NB4 (cell line): Measurements from ENCODE around the gene ADGRL3.

Source experiments
- DNase-seq: peaks from one replicate; pipeline ENCODE4 v3.0.0; 2010; ENCODE audit warnings: low read depth
- H3K4me3 ChIP-seq: one replicate; pipeline ENCODE4 v1.5.1; 2011; ENCODE audit warnings: mild to moderate bottlenecking, low read depth, low read length, moderate library complexity
- CTCF ChIP-seq: IDR thresholded peaks from one replicate; pipeline ENCODE4 v1.5.1; 2012; ENCODE audit warnings: low read depth, low read length
- MAX ChIP-seq: IDR thresholded peaks from 2 replicates; pipeline ENCODE4 v1.6.1; 2011; ENCODE audit warnings: low read depth, low read length
- MYC ChIP-seq: IDR thresholded peaks from 2 replicates; pipeline ENCODE4 v1.6.1; 2011; ENCODE audit warnings: low read depth, low read length
- POLR2A ChIP-seq: IDR thresholded peaks from 2 replicates; pipeline ENCODE4 v1.6.1; 2011; ENCODE audit warnings: mild to moderate bottlenecking; ENCODE audit not compliant: insufficient read length; ENCODE audit errors: extremely low read depth

ADGRL3 gene

GRCh38 chr4:62030958-62031357 lies 830.8 kb downstream of the ADGRL3 start:
- TF ChIP-seq CTCF (no peak), MAX (no peak), POLR2A (no peak), MYC (no peak)
- no peak overlapping the region for H3K4me3 ChIP-seq
- DNase-seq = no peak

GRCh38 chr4:62037571-62037970 lies 837.4 kb downstream of the ADGRL3 start:
- no peak overlapping the region for H3K4me3 ChIP-seq
- TF ChIP-seq POLR2A (no peak), MYC (no peak)
- DNase-seq = no peak

GRCh38 chr4:62051332-62051731 lies 851.2 kb downstream of the ADGRL3 start:
- no peak for DNase-seq
- H3K4me3 ChIP-seq = no peak overlapping the region
- TF ChIP-seq CTCF = no peak
- TF ChIP-seq MYC = no peak
- TF ChIP-seq MAX = no peak
- TF ChIP-seq POLR2A = no peak

GRCh38 chr4:62053974-62054373 lies 853.8 kb downstream of the ADGRL3 start:
- H3K4me3 ChIP-seq = no peak overlapping the region
- TF ChIP-seq MAX (no peak), MYC (no peak), POLR2A (no peak), CTCF (no peak)
- DNase-seq = no peak

- TF ChIP-seq MYC = no peak
- no peak for TF ChIP-seq MAX
- no peak for TF ChIP-seq CTCF
- TF ChIP-seq POLR2A = no peak
- no peak for DNase-seq
- H3K4me3 ChIP-seq = no peak overlapping the region
These were observed 856.9 kb downstream of the ADGRL3 start for GRCh38 chr4:62057031-62057430.

- DNase-seq = no peak
- no peak for TF ChIP-seq MYC
- no peak for TF ChIP-seq POLR2A
- TF ChIP-seq MAX = no peak
- no peak for TF ChIP-seq CTCF
- H3K4me3 ChIP-seq = no peak overlapping the region
These were observed 858.4 kb downstream of the ADGRL3 start for GRCh38 chr4:62058571-62058970.
